Ramos (cell line): ENCODE data around the gene PSMB1.
"Not testable (repeated sequence)": the region's sequence is repeated elsewhere in the genome, so short reads cannot be mapped to it uniquely, and the experiment has no call there.

ENCODE experiments used
- in situ Hi-C: fragments of 300-500 bp; cut with MboI; formaldehyde crosslinking; loops from one replicate; pipeline ENCODE4 v1.14.3; 2022; ENCODE audit warnings: low sequenced_read_pairs; ENCODE audit not compliant: unreplicated experiment

The PSMB1 gene

DNA sequence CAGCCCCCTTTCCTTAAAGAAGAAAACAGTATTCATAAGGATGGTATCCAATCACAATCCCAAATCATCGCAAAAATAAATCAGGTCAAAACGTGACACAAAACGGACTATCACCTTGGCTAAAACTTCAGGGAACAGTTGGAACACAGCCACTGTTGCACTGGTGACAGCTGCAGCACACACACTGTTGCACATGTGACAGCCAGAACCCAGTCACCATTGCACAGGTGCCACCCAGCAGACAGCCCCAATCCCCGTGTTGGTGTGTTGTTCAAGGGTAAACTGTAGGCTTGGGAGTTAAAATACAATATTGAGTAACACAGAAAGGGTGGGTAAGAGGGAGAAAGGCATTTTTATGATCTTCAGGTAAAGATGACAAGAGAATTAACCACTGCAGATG is 15.8 kb downstream of the PSMB1 start:
- in situ Hi-C loops, result no loop called here

DNA sequence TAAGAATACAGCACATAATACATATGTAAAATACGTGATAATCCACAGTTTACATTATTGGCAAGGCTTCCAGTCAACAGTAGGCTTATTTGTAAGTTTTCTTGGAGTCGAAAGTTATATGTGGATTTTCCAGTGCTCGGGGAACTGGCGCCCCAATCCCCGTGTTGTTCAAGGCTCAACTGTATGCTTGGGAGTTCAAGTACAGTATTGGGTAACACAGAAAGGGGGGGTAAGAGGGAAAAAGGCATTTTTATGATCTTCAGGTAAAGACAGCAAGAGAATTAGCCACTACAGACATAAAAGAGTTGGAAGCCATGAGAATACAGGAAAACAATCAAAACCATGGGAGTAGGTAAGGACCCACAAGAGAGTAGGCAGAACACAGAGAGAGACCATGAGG is 16.4 kb downstream of the PSMB1 start:
- in situ Hi-C loops, result no loop called here

DNA sequence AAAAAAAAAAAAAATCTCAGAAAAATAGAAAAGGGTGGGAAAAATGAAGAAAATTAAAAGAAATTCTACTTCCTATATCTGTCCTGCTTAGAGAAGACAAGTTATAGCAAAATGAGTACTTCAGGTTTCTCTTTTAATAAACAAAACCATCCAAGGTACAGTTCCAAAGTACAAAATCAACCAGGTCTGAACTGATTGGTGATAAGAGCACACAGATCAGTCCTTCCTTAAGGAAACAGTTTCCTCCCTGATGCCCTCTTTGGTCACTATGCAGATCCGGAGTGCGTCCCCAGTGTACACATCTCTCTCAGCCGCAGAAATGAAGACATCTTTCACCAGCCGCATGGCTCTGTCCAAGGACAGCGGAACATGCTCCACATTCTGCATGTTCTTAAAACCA is 18.1 kb downstream of the PSMB1 start:
- in situ Hi-C loops, result no loop called here

DNA sequence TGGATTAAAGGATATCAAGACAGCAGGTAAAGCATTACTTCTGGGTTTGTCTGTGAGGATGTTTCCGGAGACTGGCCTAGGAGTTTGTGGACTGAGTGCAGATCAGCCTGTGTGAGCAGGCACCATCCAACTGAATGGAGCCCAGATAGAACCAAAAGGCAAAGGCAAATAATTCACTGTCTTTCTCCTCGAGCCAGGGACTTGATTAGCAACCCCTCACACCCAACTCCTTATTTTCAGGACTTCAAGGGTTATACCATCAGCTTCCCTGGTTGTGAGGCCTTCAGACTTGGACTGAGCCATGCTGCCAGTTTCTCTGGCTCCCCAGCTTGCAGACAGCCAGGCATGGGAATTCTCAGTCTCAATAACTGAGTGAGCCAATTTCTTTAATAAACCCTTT is 19.3 kb downstream of the PSMB1 start:
- in situ Hi-C loops, result no loop called here

DNA sequence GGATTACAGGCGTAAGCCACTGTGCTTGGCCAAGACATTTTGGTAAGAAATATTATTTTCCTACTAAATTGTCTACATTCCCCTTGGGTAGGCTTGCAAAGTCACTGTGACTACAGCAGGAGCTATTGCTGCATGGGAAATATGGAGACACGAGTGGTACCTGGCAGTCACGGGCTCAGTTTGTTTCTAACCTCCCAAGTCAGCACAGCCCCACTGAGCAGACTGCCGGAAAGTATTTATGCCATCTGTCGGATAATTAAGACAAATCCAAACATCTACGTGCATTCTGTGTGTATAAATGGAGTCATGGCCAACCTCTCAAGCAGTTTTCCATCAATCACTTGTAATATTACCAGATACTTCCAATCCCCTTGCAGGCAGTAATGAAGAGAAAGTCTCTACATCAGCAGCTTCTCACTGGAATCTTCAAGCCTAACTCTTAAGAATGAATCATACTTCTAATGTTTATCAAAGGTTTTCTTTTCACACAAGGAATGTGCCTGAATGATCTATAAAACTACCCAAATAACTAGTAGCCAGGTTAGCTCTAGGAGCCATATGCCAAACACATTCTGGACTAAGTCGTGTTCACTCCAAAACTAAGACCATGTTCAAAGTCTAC is 20.1 kb downstream of the PSMB1 start:
- in situ Hi-C loops, result no loop called here

DNA sequence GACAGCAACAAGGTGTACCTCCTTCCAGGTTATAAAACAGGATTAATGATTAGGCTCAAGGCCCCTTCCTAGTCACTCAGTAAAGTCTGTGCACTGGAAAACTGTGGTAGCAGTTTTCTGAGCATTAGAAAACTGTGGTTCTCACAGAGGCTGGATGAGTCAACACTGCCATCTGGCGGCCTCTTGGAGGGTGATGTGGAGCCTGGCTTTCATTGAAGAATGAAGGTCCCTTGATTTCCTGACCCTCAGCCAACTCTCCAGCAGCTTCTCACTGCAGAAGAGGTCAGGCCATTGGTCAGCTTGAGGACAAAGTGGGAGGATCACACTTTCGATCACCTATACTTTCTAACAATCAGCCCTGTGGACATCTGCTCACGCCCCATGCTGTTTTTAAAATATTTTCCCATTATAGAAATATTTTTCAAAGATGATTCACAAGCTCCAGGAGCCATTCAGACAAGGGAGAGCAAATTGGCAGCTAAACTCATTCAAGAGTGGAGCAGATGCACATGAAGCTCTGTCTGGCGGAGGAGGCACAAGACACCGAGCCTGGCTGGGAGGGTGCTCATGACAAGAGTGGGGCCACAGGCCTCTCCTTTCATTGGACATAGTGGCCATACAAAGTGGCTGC is 23.2 kb downstream of the PSMB1 start:
- in situ Hi-C loops, result no loop called here

DNA sequence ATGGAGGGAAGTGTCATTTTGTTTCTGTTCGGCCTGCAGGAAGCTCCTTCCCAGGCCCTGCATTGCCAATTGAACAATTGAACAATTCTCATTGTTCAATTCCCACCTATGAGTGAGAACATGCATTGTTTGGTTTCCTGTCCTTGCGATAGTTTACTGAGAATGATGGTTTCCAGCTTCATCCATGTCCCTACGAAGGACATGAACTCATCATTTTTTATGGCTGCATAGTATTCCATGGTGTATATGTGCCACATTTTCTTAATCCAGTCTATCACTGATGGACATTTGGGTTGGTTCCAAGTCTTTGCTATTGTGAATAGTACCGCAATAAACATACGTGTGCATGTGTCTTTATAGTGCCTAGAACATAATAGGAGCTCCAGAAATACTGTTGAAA is 25.1 kb downstream of the PSMB1 start:
- in situ Hi-C loops, result not testable (repeated sequence)

DNA sequence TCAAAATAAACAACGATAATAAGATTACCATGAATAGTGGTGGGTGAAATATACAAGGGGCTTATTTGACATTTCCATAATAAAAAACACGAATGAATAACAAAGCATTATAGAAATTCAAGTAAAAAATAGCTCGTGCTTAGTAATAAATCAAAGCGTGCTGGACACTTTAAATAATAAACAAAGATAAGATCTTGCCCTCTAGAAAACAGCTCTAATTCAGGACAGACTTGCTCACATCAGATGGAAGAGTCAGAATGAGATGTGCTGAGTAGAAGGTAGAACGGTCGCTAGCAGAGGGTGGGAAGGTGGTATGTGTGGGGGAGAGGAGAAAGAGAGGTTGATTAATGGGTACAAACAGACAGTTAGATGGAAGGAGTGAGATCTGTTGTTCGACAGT is 27.3 kb downstream of the PSMB1 start:
- in situ Hi-C loops, result no loop called here

DNA sequence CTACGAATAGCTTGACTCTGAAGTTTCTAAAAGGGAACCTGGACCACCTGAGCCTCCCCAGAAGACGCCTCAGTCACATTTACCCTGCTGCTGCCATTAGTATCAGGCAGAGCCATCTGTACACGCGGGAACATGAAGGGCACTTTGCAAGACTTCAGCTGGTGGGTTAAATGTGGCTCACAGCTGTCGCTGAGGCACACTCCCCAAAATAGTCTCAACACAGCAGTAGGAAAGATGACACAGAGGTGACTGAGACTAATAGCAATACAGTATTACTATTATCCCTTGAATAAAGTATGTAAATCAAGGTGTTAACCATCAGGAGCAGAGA is 29.0 kb downstream of the PSMB1 start:
- in situ Hi-C loops, result no loop called here

DNA sequence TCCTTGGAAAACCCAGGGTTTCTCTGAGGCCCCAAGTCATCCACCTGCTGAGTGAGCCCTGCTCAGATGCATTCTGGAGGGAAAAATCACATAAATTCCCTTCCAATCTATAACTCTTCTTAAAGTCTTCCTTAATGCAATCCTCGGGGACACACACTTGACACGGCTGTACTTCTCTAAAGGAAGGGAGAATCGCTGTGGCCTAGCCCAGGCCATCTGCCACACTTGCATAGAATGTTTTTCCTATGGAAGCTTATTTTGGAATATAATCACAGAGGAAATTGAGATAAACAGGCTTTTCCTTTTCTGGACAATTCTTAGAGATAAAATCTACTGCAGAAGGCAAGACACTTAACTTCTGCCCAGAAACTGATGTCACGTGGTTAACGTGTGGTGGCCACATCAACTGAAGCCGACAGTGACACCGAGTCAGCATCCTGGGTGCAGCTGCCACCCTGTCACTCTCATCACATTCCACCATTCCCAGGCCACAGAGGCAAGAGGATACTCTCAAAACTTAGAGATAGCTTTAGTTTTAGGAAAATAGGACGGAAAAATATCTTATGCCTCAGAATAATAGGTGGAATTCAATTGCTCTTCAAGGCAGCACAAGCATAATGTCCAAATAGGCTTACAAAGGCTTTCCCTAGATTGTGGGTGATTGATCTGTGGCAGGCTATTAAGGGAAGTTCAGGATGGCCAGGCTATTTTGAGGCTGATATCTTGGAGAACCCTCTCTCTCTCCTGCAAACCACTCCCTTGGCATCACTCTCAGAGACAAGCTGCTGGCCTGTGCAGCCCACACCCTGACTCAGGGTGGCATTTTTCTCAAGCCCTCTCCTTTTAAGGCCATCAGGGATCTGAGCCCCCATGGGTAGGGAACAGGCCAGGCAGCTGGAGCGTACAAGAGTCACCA is 29.6 kb downstream of the PSMB1 start:
- in situ Hi-C loops, result no loop called here

DNA sequence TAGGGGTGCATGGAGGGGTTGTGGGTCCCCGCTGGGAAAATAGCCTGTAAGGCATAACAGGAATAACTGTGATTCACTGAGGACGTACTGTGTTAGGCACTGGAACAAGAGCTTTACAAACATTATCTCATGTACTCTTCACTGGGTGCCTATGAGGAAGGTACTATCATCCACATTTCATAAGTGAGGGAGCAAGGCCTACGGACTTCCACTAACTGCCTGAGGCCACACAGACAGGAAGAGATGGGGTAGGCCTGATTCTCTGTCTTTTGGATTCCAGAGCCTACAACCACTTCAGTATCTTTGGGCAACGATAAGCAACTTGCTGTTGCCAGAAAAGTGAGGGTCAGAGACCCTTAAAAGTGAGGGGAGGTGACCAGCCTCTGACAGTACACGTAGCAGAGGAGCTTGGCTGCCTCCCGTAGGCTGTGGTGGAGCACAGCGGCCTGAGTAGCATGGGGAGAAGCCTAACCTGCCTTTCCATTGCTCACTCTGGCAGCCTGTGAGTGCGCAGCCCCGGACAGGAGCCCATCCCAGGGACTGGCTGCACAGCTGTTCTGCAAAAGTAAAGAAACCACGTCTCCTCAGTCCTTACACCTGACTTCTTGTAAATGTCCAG is 30.4 kb downstream of the PSMB1 start:
- in situ Hi-C loops, result no loop called here

DNA sequence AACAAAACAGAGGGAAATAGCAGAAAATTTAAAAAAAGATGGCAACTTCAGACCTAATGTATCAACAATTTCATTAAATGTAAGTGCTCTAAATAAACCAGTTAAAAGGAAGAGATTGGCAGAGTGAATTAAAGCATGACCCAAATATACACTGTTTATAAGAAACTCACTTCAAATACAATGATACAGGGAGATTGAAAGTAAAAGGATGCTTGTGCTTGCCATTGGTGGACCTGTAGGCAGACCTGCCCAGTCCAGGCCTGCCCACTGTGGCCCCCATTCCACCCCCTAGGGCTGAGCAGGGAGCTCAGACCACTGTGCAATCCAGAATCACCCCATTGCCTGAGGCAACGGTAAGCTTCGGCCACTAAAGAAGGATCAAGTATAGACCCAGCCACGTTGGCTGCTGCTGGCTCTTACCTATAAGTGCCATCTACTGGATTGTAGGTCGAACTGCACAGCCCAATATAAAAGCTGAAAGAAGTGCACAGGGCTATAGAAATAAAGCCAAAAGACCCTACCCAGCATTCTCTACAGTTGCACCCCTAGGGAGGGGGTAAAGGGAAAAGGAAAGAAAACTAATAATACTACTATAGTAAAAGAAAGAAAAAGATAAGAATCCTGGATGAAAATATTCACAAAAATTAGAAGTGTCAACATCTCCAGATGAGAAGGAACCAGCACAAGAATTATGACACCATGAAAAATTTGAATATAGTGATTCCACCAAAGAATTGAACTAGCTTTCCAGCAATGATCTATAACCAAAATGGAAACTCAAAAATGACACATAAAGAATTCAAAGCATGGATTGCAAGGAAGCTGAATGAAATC is 36.1 kb downstream of the PSMB1 start:
- in situ Hi-C loops, result loop anchor here (10.0 kb wide), 1 partner anchor 722 kb away; no protein-coding TSS in a partner anchor

DNA sequence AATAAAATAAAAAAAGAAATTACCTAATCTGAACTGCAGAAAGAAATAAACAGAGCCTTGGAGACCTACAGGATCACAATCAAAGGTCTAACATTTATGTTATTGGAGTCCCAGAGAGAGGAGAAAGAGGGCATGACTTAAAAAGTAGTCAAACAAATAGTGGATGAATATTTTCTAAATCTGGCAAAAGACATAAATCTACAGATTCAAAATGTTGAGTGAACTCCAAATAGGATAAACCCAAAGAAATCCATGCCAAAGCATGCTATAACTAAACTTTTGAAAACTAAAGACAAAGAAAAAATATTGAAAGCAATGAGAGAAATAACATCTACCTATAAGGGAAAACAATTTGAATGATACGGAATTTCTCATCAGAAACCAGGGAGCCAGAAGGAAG is 38.2 kb downstream of the PSMB1 start:
- in situ Hi-C loops, result loop anchor here (10.0 kb wide), 1 partner anchor 720 kb away; no protein-coding TSS in a partner anchor

DNA sequence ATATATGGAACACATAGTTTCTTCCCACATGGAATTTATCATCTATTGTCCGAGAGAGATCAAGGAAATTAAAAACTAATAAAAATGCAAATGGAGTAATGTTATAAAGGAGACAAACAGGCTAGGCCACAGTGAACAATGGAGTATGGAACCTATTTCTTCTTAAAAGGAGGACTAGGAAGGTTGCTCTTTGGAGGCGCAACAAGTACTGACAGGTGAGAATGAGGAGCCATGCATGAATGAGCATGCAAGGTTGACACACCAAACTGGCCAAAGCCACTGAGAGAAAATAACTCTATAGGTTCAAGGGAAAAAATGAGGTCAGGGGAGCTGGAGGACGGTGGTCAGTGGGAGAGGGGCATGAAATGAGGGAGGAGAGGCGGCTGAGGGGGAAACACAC is 40.9 kb downstream of the PSMB1 start:
- in situ Hi-C loops, result loop anchor here (10.0 kb wide), 1 partner anchor 717 kb away; no protein-coding TSS in a partner anchor

DNA sequence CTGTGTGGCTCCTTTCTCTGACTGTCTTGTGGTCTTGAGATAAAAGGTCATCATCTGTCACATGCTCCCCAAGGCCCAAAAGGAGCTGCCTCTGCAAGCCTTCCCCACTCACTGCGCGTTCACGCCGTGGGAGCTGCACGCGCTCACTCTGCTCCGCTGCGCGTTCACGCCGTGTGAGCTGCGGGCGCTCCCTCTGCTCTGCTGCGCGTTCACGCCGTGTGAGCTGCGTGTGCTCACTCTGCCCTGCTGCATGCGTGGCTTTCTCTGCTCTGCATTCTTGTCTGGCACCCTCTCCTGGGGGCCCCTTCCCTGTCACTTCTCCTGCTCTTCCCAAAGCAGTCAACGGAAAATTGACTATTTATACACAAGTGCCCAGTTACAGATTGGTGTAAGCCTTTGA is 42.5 kb downstream of the PSMB1 start:
- in situ Hi-C loops, result loop anchor here (10.0 kb wide), 1 partner anchor 716 kb away; no protein-coding TSS in a partner anchor

DNA sequence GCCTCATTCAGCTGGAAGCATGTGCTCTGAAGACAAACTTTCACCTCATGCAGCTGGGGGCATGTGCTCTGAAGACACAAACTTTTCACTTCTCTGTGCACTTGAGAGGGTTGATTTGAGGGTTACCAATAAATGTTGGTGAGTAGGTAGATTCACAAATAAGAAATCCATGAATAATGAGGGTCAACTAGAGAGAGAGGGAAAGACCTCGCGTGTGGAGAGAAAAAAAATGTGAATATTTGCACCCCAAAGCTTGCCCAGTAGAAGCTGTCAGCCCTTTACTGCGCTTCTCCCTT is 43.4 kb downstream of the PSMB1 start:
- in situ Hi-C loops, result loop anchor here (10.0 kb wide), 1 partner anchor 715 kb away; no protein-coding TSS in a partner anchor

DNA sequence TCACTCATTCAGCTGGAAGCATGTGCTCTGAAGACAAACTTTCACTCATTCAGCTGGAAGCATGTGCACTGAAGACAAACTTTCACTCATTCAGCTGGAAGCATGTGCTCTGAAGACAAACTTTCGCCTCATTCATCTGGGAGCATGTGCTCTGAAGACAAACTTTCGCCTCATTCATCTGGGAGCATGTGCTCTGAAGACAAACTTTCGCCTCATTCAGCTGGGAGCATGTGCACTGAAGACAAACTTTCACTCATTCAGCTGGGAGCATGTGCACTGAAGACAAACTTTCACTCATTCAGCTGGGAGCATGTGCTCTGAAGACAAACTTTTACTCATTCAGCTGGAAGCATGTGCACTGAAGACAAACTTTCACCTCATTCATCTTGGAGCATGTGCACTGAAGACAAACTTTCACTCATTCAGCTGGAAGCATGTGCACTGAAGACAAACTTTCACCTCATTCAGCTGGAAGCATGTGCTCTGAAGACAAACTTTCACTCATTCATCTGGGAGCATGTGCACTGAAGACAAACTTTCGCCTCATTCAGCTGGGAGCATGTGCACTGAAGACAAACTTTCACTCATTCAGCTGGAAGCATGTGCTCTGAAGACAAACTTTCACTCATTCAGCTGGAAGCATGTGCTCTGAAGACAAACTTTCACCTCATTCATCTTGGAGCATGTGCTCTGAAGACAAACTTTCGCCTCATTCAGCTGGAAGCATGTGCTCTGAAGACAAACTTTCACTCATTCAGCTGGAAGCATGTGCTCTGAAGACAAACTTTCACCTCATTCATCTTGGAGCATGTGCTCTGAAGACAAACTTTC is 44.0 kb downstream of the PSMB1 start:
- in situ Hi-C loops, result not testable (repeated sequence)

DNA sequence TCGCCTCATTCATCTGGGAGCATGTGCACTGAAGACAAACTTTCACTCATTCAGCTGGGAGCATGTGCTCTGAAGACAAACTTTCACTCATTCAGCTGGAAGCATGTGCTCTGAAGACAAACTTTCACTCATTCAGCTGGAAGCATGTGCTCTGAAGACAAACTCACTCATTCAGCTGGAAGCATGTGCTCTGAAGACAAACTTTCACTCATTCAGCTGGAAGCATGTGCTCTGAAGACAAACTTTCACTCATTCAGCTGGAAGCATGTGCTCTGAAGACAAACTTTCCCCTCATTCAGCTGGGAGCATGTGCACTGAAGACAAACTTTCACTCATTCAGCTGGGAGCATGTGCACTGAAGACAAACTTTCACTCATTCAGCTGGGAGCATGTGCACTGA is 44.8 kb downstream of the PSMB1 start:
- in situ Hi-C loops, result not testable (repeated sequence)

DNA sequence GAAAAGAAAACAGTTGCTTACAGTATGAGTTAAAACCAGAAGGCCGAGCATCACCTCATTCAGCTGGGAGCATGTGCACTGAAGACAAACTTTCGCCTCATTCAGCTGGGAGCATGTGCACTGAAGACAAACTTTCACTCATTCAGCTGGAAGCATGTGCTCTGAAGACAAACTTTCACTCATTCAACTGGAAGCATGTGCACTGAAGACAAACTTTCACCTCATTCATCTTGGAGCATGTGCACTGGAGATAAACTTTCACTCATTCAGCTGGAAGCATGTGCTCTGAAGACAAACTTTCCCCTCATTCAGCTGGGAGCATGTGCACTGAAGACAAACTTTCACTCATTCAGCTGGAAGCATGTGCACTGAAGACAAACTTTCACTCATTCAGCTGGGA is 45.4 kb downstream of the PSMB1 start:
- in situ Hi-C loops, result not testable (repeated sequence)
